Articular chondrocyte of knee joint (primary cell): Measurements from ENCODE around the gene TPGS2. TPM values are rescaled to one million over a fixed set of nuclear protein-coding genes. Genes with fewer than 3 reads are reported as not detected.

ENCODE experiments used
- total RNA-seq: library from RNA; depleted of rRNA; stranded (reverse); fragments of >200 nt; gene quantifications from 2 replicates; pipeline ENCODE4 v1.2.3, GENCODE V29; 2012

TPGS2 gene, protein sequence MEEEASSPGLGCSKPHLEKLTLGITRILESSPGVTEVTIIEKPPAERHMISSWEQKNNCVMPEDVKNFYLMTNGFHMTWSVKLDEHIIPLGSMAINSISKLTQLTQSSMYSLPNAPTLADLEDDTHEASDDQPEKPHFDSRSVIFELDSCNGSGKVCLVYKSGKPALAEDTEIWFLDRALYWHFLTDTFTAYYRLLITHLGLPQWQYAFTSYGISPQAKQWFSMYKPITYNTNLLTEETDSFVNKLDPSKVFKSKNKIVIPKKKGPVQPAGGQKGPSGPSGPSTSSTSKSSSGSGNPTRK
- 181 and 208 TPM in 2 replicates for total RNA-seq

DNA sequence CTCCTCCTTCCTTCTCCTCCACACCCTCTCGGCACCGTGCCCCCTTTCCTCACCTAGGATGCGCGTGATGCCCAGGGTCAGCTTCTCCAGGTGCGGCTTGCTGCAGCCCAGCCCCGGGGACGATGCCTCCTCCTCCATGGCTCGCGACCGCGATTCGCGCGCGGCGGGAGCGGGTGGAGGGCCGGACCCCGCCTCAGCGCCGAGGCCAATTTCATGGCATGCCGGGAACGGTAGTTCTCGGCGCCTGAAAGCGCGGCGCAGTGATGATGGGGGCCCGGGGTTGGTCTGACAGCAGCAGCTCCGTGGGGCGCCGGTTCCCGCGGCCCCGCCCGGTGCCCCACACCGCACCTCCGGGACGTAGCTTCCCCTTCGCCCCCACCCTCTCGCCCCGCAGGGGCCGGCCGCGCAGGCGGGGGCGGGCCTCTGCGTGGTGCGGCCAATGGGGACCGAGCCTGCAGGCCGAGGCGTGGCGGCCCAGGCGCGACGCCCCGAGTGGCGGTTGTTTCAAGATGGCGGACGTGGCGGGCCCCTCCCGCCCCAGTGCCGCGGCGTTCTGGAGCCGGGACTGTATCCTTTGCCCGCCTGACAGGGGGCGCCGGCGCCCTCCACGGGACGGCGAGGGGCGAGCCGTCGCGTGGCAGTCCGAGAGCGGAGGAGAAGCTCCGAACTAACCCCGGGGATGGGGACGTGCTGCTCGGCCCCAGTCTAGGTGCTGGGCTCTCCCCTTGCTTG is at the start of gene TPGS2, which contains the start of gene KIAA1328:
TPGS2 (minus strand) TSS at position 373 of the 732 bp plus-strand sequence; CDS start at position 138, 235 bp downstream.
KIAA1328 (plus strand) TSS at position 498 of the 732 bp plus-strand sequence; CDS start at position 510, 12 bp downstream.

Other genes with a start within 250 kb of the TPGS2 start
- 13.3 and 14.8 TPM in 2 replicates for gene KIAA1328, start 125 bp upstream of the TPGS2 start, total RNA-seq